HG03064 (cell line): ENCODE data around the gene SNX17.
"Not testable (repeated sequence)": the region's sequence is repeated elsewhere in the genome, so short reads cannot be mapped to it uniquely, and the experiment has no call there.

Source experiments
- ATAC-seq: cut with Tn5 transposase; IDR thresholded peaks from one replicate; pipeline ENCODE4 v1.9.1; 2021; ENCODE audit warnings: low read depth; ENCODE audit not compliant: unreplicated experiment

SNX17 gene

GRCh38 chr2:27393225-27393624, 22.8 kb downstream of the SNX17 start:
- ATAC-seq = no peak

DNA sequence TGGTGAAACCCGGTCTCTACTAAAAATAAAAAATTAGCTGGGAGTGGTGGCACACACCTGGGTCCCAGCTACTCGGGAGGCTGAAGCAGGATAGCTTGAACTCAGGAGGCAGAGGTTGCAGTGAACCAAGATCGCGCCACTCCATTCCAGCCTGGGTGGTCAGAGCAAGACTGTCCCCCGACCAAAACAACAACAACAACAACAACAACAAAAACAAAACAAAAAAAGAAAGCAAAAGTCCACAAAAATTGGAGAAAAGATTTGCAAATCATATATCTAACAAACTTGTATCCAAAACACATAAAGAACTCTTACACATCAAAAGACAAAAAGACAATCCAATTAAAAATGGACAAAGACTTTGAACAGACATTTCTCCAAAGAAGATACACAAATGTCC, 28.5 kb downstream of the SNX17 start:
- ATAC-seq = no peak

- ATAC-seq = no peak
These were observed 30.1 kb downstream of the SNX17 start for GRCh38 chr2:27400348-27401135.

DNA sequence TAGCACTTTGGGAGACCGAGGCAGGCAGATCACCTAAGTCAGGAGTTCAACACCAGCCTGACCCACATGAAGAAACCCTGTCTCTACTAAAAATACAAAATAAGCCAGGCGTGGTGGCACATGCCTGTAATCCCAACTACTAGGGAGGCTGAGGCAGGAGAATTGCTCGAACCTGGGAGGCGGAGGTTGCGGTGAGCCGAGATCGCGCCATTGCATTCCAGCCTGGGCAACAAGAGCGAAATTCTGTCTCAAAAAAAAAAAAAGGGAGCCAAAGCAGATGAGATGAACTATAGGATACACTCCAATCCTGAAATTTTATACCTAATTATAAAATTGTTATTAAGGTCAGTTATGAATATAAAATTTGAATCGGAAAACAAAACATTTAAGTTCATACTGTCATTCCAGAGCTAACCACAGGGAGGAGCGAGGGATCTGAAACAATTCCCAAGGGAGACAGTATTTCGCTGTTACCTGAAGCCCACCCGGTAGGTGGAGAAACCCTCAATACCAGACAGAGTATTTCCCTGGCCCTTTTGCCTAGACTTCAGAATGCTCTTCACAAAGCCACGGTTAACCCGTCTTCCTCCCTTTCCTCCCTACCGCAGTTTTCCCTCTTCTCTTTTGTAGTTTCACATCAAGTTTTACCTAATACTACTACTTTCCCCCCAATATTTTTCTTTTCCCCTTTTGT, 37.5 kb downstream of the SNX17 start:
- no peak for ATAC-seq

GRCh38 chr2:27408601-27409320, 38.3 kb downstream of the SNX17 start:
- ATAC-seq = peak; percentile 37

DNA sequence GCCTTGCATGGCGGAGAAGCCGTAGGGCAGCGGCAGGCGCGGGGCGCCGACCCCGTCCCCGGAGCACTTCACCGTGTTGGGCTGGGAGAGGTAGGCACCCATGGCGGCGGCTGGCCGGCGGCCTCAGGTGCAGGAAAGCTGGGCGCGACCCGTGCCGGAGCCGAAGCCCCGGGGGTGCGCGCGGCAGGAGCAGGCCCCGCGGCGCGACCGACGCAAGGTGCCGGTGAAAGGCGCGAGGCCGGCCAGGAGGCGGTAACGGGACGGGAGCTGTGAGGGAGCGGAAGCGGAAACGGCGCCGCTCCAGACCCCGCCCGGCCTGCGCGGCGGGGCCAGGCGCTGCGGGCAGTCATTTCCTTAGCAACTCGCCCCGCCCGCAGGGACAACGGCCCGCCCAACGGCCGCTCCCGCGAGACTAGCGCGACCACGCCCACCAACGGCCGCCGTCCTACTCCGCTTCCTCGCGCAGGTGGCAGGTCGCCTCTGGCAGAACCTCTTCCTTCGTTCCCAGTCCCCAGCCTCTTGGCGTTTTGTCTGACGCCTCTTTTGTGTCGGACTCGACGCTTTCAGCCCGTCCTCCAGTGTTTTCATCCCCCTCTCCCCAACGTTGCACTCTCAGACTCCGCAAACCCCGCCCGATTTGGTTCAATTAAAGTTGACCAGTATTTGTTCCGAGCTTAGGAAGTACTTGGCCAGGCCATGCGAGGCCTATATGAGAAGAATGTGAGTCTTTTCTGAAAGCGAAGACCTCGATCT, 39.1 kb downstream of the SNX17 start, which contains the start of gene PPM1G:
Gene PPM1G (minus strand): TSS at position 271 of the 753 bp plus-strand sequence. CDS start 169 bp downstream, at position 102.
- ATAC-seq = peak; percentile 84

GRCh38 chr2:27412419-27413152, 42.2 kb downstream of the SNX17 start:
- no peak for ATAC-seq

- no peak for ATAC-seq
These were observed 45.7 kb downstream of the SNX17 start for GRCh38 chr2:27416151-27416550.

DNA sequence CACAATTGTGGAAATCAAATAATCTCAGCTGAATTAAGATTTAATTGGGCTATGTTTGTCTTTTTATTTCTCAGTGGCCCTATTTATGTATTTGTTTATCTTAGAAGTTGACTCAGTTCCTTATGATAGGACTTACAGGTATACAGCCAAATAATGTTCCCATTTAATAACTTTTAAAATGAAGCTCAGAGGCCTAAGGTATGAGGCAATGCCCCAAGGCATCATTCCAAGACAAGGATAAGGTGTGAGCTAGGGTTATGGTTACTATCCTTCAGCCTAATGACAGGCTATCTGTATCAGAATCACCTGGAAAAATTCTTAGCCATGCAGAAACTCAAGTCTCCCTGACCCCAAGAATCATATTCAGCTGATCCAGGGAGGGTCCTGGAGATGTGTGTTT, 50.6 kb downstream of the SNX17 start:
- ATAC-seq = no peak

DNA sequence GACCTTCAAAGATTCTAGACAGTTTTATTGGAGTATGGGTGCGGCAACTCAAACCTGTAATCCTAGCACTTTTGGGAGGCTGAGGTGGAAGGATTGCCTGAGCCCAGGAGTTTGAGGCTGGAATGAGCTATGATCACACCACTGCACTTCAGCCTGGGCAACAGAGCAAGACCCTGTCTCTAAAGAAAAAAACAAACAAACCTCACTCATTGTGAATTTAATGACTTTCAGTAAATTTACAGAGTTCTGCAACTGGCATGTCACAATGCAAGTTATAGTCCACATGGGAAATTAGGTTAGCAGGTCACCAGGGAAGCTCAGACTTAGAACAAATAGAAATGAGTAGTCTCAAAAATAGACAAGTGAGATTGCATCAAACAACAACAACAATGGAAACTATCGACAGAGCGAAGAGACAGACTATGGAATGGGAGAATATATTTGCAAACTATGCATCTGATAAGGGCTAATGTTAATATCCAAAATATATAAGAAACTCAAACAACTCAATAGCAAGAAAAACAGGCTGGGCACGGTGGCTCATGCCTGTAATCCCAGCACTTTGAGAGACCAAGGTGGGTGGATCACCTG, 51.3 kb downstream of the SNX17 start:
- ATAC-seq = no peak

DNA sequence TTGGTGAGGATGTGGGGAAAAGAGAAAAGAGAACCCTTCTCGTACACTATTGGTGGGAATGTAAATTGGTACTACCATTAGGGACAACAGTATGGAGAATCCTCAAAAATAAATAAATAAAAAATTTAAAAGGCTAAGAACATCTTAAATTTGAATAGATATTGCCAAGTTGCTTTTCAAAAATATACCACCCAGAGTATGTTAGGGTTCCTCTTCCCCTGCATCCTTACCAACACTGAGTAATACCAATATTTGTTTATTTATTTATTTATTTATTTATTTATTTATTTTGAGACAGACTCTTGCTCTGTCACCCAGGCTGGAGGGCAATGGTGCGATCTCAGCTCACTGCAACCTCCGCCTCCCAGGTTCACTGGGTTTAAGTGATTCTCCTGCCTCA, 52.5 kb downstream of the SNX17 start:
- ATAC-seq = no peak

DNA sequence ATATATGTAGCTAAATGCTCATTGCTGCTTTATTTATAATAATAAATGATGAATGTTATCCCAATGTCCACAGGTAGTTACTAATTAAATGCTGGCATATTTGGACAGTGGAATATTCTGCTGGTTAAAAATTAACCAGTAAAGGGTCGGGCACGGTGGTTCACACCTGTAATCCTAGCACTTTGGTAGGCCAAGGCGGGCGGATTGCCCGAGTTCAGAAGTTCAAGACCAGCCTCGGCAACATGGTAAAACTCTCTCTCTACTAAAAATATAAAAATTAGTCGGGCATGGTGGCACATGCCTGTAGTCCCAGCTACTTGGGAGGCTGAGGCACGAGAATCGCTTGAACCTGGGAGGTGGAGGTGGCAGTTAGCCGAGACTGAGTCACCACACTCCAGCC, 54.6 kb downstream of the SNX17 start:
- ATAC-seq = not testable (repeated sequence)
